Measurements from ENCODE around the gene CACNA1G. TPM values are rescaled to one million over a fixed set of nuclear protein-coding genes. Genes with fewer than 3 reads are reported as not detected.

Gene CACNA1G
- total and polyA plus RNA-seq, 10 donors: 0.02 to 1.3 (median 0.09) TPM; not detected in 1

GRCh38 chr17:50550661-50551432 lies 9.7 kb upstream of the CACNA1G start:
- Histone ChIP-seq H3K4me1 (peaks cover 9 to 27% (median 20%) of the 10 kb centered on the region in 6 donors), H3K9me3 (no peaks in the 10 kb centered on the region), H3K36me3 (peaks cover 0 to 56% (median 20%) of the 10 kb centered on the region in 6 donors), H3K4me3 (no peak overlapping the region), H3K27ac (no peak overlapping the region), H3K27me3 (replicated peaks in 1 of 7) (no peaks in the 10 kb centered on the region)
- 76 to 90% (median 83%) methylated on average over 15 to 32 of the region's 32 CpGs for WGBS, 5 donors
- peak; percentile 84 for DNase-seq
- TF ChIP-seq POLR2AphosphoS5 (IDR thresholded peaks at IDR 0.05) (peak in 2 of 3 donors; percentile 53 to 60), CTCF (IDR thresholded peaks at IDR 0.05 in 8 of 11, conservative IDR thresholded peaks at IDR 0.05 in 3 of 11) (peak in 10 of 11 experiments; percentile 45 to 82 (median 68)), POLR2A (IDR thresholded peaks at IDR 0.05) (no peak)
- intact Hi-C loops (cut with DNase I; ENCODE audit: low total_unique reads): loop anchor here (10.0 kb wide), 1 partner anchor 74 kb away; no protein-coding TSS in a partner anchor

- H3K27ac ChIP-seq: no peak overlapping the region
- no peak for DNase-seq
- WGBS, 5 donors: 94 to 100% (median 97%) methylated on average over 7 to 8 of the region's 8 CpGs
Measured at GRCh38 chr17:50551433-50551815, 9.1 kb upstream of the CACNA1G start.

GRCh38 chr17:50551884-50552283 lies 8.6 kb upstream of the CACNA1G start:
- TF ChIP-seq POLR2A (IDR thresholded peaks at IDR 0.05) (no peak), CTCF (IDR thresholded peaks at IDR 0.05 in 8 of 11, conservative IDR thresholded peaks at IDR 0.05 in 3 of 11) (no peak), POLR2AphosphoS5 (IDR thresholded peaks at IDR 0.05) (no peak)
- 80 to 94% (median 88%) methylated on average over 3 to 12 of the region's 12 CpGs for WGBS, 5 donors
- Histone ChIP-seq H3K36me3 (peaks cover 0 to 66% (median 21%) of the 10 kb centered on the region in 6 donors), H3K4me3 (no peak overlapping the region), H3K9me3 (no peaks in the 10 kb centered on the region), H3K27me3 (replicated peaks in 1 of 7) (peaks cover 0 to 4% (median 0%) of the 10 kb centered on the region in 7 donors), H3K4me1 (peaks cover 5 to 17% (median 13%) of the 10 kb centered on the region in 6 donors), H3K27ac (no peak overlapping the region)
- peak; percentile 67 for DNase-seq
- intact Hi-C loops (cut with DNase I; ENCODE audit: low total_unique reads): loop anchor here (10.0 kb wide), 1 partner anchor 73 kb away; no protein-coding TSS in a partner anchor

More at GRCh38 chr17:50551433-50551815, 9.1 kb upstream of the CACNA1G start:
- no peak for TF ChIP-seq CTCF (IDR thresholded peaks at IDR 0.05 in 8 of 11, conservative IDR thresholded peaks at IDR 0.05 in 3 of 11)
- no peak for TF ChIP-seq POLR2AphosphoS5 (IDR thresholded peaks at IDR 0.05)
- no peak for TF ChIP-seq POLR2A (IDR thresholded peaks at IDR 0.05)
- Histone ChIP-seq H3K27me3 (replicated peaks in 1 of 7) (no peaks in the 10 kb centered on the region), H3K4me1 (peaks cover 9 to 22% (median 17%) of the 10 kb centered on the region in 6 donors), H3K4me3 (no peak overlapping the region), H3K36me3 (peaks cover 0 to 62% (median 21%) of the 10 kb centered on the region in 6 donors), H3K9me3 (no peaks in the 10 kb centered on the region)
- intact Hi-C loops (cut with DNase I; ENCODE audit: low total_unique reads): loop anchor here (10.0 kb wide), 1 partner anchor 73 kb away; no protein-coding TSS in a partner anchor

- H3K36me3 ChIP-seq: peaks cover 0 to 58% (median 21%) of the 10 kb centered on the region in 6 donors
- H3K27ac ChIP-seq: no peak overlapping the region
- no peak overlapping the region for H3K4me3 ChIP-seq
- WGBS, 5 donors: 83 to 97% (median 93%) methylated on average over 5 to 17 of the region's 17 CpGs
- DNase-seq: no peak
- peaks cover 6 to 9% (median 7%) of the 10 kb centered on the region in 6 donors for H3K4me1 ChIP-seq
- intact Hi-C loops (cut with DNase I; ENCODE audit: low total_unique reads): loop anchor here (10.0 kb wide), 1 partner anchor 71 kb away; no protein-coding TSS in a partner anchor
- H3K9me3 ChIP-seq: no peaks in the 10 kb centered on the region
- H3K27me3 ChIP-seq (replicated peaks in 1 of 7): peaks cover 4 to 27% (median 12%) of the 10 kb centered on the region in 7 donors
- TF ChIP-seq POLR2AphosphoS5 (IDR thresholded peaks at IDR 0.05) (peak in 1 of 3 donors; percentile 41), POLR2A (IDR thresholded peaks at IDR 0.05) (no peak)
Measured at GRCh38 chr17:50554201-50554600, 6.3 kb upstream of the CACNA1G start.

Data from spleen (tissue), 11 donors.